ENCODE measurements around the gene MACROD2.
A peak's percentile ranks its signal among the peaks of the same experiment; 100 is the strongest.
"Not testable (repeated sequence)": the region's sequence is repeated elsewhere in the genome, so short reads cannot be mapped to it uniquely, and the experiment has no call there.

MACROD2 gene

DNA sequence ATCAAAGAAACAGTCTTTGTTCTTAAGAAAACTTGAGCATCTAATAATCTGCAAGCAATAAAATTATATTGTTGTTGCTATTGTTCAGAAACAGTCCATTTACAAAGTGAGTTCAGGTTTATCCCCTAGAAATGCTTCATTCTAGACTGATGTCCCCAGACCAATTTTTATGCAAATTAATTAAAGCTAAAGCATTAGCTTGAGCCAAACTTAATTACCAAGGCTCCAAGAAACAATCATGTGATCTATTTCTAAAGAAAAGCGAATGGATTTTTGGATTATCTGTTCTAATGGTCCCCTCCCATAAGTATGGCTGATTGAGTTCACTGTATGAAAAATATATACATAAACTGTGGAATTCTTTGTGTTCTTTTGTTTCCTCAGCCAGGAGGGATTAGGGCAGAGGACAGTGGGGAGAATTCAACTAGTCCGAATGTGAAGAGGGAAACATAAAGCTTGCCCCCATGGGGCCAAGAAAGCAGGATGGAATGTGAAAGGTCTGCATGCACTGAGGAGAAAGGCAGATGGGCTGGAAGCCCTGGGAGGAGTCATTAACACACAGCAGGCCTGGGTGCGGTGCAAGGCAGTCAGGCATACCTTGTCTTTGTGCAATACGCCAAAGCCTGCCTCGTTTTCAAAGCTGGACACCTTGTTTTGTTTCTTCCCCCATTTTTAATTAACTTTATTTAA, 1980.9 kb downstream of the MACROD2 start:
- no peak for DNase-seq (ENCODE audit: low spot score)

DNA sequence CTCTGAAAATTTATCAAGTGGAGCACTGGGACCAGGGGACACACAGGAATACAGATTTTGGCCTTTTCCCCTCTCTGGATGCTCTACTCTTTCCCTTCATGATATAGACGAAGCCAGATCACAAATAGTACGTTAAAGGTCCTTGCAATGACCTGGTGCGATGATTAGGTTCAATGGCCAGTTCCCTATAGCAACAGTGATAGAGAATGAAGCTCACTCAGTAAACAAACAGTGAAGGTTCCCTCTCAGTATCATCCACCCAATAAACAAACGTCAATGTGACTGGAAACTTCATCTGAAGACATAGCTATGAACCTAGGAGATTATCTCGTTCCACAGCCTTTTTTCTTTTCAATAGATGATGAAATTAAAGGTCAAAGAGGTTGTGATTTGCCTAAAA, 1981.7 kb downstream of the MACROD2 start:
- DNase-seq (ENCODE audit: low spot score), result no peak

GRCh38 chr20:15977758-15978157, 1982.4 kb downstream of the MACROD2 start:
- DNase-seq (ENCODE audit: low spot score), result no peak

DNA sequence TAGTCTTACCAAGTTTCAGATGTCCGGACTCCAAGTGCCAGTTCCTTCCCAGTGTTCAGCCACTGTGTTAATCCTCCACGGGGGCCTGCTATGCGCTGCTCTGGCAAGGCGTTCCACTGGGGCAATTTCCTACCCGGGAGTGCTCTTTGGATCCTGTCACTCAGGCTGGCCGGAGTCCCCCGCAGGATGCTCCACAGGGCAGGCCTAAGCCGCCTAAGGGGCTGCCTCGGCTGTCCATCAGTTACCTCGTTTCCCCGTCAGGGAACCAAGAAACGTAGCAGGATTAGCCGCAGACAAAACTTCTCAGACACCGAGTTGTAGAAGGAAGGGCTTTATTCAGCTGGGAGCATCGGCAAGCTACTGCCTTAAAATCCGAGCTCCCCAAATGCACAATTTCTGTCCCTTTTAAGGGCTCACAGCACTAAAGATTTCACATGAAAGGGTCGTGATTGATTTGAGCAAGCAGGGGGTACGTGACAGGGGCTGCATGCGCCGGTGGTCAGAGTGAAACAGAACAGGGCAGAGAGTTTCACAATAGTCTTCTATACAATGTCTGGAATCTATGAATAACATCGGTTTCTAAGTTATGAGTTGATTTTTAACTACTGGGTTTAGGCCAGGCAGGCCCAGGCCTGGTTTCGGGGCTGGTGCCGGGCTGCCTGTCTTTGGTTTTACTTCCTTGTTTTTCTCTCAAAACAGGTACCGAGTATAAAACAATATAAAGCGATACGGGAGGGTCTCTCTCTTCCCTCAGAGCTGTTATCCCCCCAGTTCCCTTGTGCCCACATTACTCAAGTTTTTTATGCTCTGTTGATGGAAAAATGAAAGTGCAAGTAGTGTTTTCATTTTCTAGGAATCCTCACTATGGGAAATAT, 1990.4 kb downstream of the MACROD2 start:
- DNase-seq (ENCODE audit: low spot score), result peak; percentile 15

- DNase-seq (ENCODE audit: low spot score), result no peak
These were observed 1991.4 kb downstream of the MACROD2 start for GRCh38 chr20:15986690-15987089.

DNA sequence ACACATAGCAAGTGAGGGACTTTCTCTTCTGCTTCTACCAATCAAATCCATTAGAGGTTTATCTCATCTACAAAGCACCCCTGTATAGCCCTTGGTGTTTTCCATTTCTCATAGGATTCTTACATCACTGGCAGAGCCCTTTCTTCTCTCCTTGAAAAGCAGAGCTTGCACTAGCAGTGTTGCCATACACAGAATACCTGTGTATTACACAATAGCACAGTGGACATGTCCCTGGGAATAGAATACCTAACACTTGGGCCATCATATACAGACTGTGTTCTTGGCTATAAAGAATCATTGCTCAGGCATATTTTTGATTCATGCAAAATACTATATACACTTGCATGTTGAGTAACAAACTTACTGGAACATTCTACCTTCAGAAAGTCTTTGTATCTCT, 1996.0 kb downstream of the MACROD2 start:
- no peak for DNase-seq (ENCODE audit: low spot score)

DNA sequence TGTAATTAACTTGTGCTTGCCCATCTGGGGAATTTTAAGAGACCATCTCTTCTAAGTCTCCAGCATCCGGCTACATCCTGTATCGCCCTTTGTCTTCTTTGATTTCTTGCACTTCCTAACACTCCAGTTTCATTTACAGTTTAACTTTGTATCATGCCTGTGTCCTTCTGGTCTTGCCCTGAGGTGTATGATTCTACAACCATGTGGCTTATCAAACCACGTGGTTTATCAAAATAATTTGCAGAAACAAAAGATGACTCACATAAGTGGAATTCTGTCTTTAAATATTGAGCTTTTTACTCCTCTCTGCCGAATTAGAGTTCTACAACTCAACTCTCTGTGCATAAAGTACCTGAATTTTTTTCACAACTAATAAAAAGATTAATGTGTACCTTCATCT, 1997.2 kb downstream of the MACROD2 start:
- no peak for DNase-seq (ENCODE audit: low spot score)

DNA sequence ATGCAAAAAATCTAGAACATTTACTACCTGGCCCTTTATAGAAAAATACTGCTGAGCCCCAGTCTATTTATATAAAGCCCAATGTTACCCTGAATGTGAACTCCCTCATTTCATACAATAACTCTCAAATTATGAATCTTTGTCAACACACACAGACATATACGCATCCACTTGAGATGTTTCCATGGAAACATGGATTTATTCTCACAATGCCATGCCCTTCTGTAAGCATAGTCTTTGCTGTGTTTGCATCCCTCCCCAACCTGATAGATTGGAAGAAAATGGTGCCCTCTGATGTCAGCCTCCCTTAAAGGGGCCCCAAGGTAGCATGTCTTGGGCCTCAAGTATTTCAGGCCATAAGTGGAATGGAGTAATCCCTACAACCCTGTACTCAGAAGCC, 2004.8 kb downstream of the MACROD2 start:
- no peak for DNase-seq (ENCODE audit: low spot score)

GRCh38 chr20:16001286-16001685, 2006.0 kb downstream of the MACROD2 start:
- DNase-seq (ENCODE audit: low spot score), result no peak

DNA sequence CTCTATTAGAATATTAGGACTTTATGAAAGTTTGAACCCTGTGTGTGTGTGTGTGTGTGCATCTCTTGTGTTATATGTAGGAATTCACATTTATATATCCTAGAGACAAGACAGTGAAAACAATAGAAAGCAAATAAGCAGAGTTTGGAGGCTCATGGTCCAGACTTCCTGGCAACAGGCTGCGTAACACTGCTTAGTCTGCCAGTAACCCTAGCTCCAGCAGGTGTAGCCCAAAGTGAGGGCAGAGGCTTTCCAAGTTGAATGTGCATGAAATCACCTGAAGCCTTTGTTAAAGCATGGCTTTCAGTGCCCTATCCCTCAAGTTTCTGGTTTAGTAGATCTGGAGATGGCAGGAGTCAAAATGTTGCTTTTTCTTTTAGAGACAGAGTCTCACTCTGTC, 2008.0 kb downstream of the MACROD2 start:
- no peak for DNase-seq (ENCODE audit: low spot score)

GRCh38 chr20:16004108-16004854, 2009.0 kb downstream of the MACROD2 start:
- DNase-seq (ENCODE audit: low spot score), result no peak

DNA sequence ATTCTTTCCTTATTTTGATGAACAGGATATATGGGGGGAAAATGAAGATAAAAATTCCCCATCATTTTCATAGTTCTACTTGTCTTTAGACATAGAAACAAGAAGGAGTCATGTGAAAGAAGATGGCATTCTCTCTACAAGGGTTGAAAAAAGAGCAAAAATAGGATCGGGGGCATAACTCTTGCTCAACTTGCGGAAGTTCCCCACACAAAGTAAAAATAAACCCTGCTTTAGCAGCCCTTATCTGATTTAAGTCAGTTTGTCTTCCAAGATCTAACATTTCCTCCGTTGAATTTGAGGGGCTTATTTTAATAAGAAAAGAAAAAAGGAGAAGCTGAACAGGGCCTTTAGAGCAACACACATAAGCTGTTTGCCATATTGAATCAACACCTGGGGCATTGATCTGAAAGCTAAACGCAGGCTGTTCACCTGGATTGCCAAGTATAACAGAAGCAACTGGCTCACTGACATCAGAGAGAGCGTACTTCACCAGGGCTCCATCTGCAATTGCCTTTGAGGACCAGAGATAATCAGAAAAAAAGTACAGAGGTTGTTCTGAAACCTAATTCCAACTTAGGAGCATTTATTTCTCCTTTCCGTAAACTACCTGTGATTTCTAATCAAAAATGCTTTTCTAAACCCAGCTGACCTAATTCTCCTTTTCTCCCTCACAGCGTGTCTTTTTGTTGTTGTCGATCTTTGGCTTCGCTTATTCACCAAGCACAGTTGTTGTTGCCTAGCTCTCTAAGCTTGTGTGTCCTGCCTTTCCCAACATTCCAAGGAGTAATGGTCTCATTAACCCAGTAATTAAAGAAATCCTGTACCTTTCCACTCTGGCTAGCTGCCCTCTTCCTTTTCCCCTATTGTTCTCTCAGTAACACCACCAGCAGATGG, 2010.0 kb downstream of the MACROD2 start:
- DNase-seq (ENCODE audit: low spot score), result no peak

DNA sequence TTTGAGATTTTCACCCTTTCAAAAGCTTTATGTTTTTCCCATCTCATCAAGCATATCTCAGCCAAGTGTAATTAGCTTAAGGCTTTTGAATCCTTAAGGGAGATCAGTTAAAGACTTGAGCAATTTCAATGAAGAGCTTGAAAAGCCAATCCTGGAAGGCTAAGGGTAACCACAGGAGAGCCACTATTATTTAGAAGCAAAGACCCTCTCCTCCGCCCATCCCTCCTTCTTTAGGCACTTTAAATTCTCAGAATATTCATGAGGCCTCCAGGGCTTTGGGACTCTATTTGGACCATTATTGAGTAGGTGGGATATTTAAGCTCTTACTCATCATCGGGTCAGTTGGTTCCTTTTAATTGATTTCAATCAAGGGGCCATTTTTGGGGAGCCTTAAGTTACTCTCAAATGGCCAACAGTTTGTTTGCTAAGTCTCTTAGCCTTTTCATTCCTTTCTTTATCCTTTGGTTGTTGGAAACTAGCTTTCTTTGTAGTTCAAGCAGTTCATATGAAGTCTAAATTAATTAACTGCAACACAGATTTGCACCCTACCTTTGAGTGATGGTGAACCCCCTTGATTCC, 2010.7 kb downstream of the MACROD2 start:
- DNase-seq (ENCODE audit: low spot score), result no peak

GRCh38 chr20:16007164-16007563, 2011.8 kb downstream of the MACROD2 start:
- DNase-seq (ENCODE audit: low spot score), result no peak

DNA sequence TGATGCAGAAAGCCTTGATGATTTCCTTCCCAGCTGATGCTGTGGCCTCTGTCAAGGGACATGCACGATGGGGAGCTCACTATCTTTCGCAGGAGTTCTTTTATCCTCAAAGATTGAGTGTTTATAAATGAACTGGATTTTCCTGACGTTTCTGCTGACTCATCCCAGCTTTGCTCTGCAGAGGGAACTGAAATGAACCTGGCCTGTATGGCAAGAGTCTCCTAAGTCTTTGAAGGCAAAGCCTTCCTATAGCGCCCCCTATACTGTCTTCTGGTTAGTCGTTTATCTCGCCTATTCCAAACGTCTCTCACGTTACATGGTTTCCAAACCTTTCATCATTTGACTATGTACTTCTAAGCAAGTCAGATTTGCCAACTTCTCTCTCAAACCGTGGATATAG, 2012.6 kb downstream of the MACROD2 start:
- no peak for DNase-seq (ENCODE audit: low spot score)

DNA sequence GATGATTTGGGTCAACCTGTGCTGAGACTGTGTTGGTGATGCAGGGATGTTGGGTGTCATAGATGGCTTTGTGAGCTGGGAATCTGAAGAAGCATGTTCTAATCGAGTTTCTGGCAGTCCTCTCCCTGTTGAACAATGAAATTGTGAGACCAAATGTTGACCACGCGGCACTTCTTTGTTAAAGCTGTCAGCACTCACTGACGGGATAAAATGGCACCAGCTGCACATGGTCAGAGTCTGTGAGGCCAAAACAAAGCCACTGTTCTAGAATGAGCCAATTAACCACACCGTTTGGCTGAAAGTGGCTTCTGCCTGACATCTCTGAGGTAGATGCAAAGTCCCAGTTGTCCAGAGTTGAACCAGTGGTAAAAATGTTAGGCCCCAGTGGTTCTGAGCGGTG, 2015.7 kb downstream of the MACROD2 start:
- no peak for DNase-seq (ENCODE audit: low spot score)

DNA sequence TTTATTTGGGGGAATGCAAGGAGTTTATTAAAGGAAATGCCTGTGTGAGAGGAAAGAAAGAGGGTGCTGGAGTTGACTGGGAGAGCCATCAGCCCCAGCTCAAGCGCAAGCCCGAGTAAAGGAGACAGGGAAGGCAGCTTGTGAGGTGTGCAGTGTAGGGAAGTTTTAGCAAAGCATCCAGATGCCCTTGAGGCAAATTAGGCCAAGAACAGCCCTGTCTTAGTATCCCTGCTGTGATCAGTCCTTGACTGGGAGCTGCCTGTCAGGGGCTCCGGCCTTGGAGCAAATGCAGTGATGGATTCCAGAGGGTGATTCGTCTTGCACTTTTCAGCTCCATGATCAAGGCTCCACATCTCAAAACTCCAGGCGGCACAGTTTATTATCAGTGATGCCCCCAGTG, 2016.2 kb downstream of the MACROD2 start:
- no peak for DNase-seq (ENCODE audit: low spot score)

GRCh38 chr20:16012934-16013333, 2017.6 kb downstream of the MACROD2 start:
- DNase-seq (ENCODE audit: low spot score), result not testable (repeated sequence)

GRCh38 chr20:16013631-16014030, 2018.3 kb downstream of the MACROD2 start:
- DNase-seq (ENCODE audit: low spot score), result no peak

DNA sequence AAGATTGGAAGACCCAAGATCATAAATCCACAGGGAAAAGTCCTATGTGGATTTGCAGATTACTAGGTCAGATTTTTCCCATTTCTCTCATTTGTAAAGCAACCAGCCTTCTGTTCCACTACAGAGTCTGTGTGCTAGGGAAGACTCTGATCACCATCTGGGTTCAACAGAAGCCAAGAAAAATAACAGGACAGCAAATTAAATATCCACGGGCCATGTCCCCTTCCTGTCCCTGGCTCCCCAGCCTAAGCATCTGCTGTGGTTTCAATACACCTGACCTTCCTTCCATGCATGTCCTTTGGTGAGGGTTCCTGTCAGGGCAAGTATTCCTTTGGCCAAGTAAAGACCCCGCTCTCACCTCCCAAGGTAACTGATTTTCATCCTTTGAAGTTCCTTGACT, 2019.1 kb downstream of the MACROD2 start:
- no peak for DNase-seq (ENCODE audit: low spot score)

DNA sequence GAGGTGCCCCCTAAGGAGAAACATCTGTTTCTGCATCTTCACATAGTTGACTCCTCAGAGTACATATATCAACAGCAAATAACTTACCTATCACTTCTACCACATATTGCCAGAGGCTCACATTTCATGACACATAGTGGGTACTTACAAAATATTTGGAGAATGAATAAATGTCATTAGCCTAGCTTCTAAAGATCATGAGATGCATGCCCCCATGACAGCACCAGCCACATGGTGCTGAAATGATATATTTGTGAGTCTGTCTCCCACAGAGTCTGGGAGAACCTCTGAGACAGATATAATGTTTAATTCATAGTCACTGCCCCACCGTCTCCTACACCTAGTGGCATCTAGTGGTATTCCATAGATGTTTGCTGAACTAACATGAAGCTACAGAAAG, 2022.3 kb downstream of the MACROD2 start:
- no peak for DNase-seq (ENCODE audit: low spot score)

Data from germinal center (tissue), 1 donor.